Measurements from ENCODE around the gene SPOCK1. TPM values are rescaled to one million over a fixed set of nuclear protein-coding genes. Genes with fewer than 3 reads are reported as not detected.

The SPOCK1 gene
- total and polyA plus RNA-seq, 4 donors = 31.8 to 217 (median 132) TPM

- Histone ChIP-seq H3K4me3 (ENCODE audit: low read depth, low read length) (no peak overlapping the region), H3K9me3 (ENCODE audit: control insufficient read depth, insufficient read depth, low read length) (no peaks in the 10 kb centered on the region), H3K27ac (ENCODE audit: low read depth, low read length) (no peak overlapping the region), H3K4me1 (ENCODE audit: control insufficient read depth, insufficient read depth, low read length) (no peaks in the 10 kb centered on the region), H3K36me3 (ENCODE audit: control insufficient read depth, insufficient read depth, low read length) (no peaks in the 10 kb centered on the region), H3K27me3 (ENCODE audit: control insufficient read depth, insufficient read depth, low read length) (no peaks in the 10 kb centered on the region)
- peak in 1 of 6 donors; percentile 60 for DNase-seq (ENCODE audit: low read depth in 4 of 6, low spot score in 6 of 6)
These were observed 44.5 kb downstream of the SPOCK1 start for GRCh38 chr5:137454671-137455070.

GRCh38 chr5:137453483-137454080 lies 45.5 kb downstream of the SPOCK1 start:
- Histone ChIP-seq H3K4me1 (ENCODE audit: control insufficient read depth, insufficient read depth, low read length) (no peaks in the 10 kb centered on the region), H3K36me3 (ENCODE audit: control insufficient read depth, insufficient read depth, low read length) (no peaks in the 10 kb centered on the region), H3K4me3 (ENCODE audit: low read depth, low read length) (no peak overlapping the region), H3K27ac (ENCODE audit: low read depth, low read length) (no peak overlapping the region), H3K9me3 (ENCODE audit: control insufficient read depth, insufficient read depth, low read length) (no peaks in the 10 kb centered on the region), H3K27me3 (ENCODE audit: control insufficient read depth, insufficient read depth, low read length) (no peaks in the 10 kb centered on the region)
- DNase-seq (ENCODE audit: low read depth in 4 of 6, low spot score in 6 of 6) = peak in 3 of 6 donors; percentile 33 to 62 (median 40)
- 70% methylated on average over 3 of the region's 6 CpGs for WGBS (ENCODE audit: insufficient coverage)

GRCh38 chr5:137450759-137451158 lies 48.4 kb downstream of the SPOCK1 start:
- Histone ChIP-seq H3K4me3 (ENCODE audit: low read depth, low read length) (no peak overlapping the region), H3K9me3 (ENCODE audit: control insufficient read depth, insufficient read depth, low read length) (no peaks in the 10 kb centered on the region), H3K27me3 (ENCODE audit: control insufficient read depth, insufficient read depth, low read length) (no peaks in the 10 kb centered on the region), H3K27ac (ENCODE audit: low read depth, low read length) (no peak overlapping the region), H3K4me1 (ENCODE audit: control insufficient read depth, insufficient read depth, low read length) (no peaks in the 10 kb centered on the region), H3K36me3 (ENCODE audit: control insufficient read depth, insufficient read depth, low read length) (no peaks in the 10 kb centered on the region)
- DNase-seq (ENCODE audit: low read depth in 4 of 6, low spot score in 6 of 6) = no peak
- 80% methylated on average over 3 of the region's 3 CpGs for WGBS (ENCODE audit: insufficient coverage)

GRCh38 chr5:137448868-137449267 lies 50.3 kb downstream of the SPOCK1 start:
- no peaks in the 10 kb centered on the region for H3K9me3 ChIP-seq (ENCODE audit: control insufficient read depth, insufficient read depth, low read length)
- no peak overlapping the region for H3K4me3 ChIP-seq (ENCODE audit: low read depth, low read length)
- no peak for DNase-seq (ENCODE audit: low read depth in 4 of 6, low spot score in 6 of 6)
- no peak overlapping the region for H3K27ac ChIP-seq (ENCODE audit: low read depth, low read length)
- H3K4me1 ChIP-seq (ENCODE audit: control insufficient read depth, insufficient read depth, low read length) = no peaks in the 10 kb centered on the region
- 62% methylated on average over 3 of the region's 3 CpGs for WGBS (ENCODE audit: insufficient coverage)
- H3K27me3 ChIP-seq (ENCODE audit: control insufficient read depth, insufficient read depth, low read length) = no peaks in the 10 kb centered on the region
- H3K36me3 ChIP-seq (ENCODE audit: control insufficient read depth, insufficient read depth, low read length) = no peaks in the 10 kb centered on the region

GRCh38 chr5:137446615-137447014 lies 52.5 kb downstream of the SPOCK1 start:
- H3K27me3 ChIP-seq (ENCODE audit: control insufficient read depth, insufficient read depth, low read length) = no peaks in the 10 kb centered on the region
- no CpG with 5 or more reads among the region's 4 CpGs for WGBS (ENCODE audit: insufficient coverage)
- no peak overlapping the region for H3K4me3 ChIP-seq (ENCODE audit: low read depth, low read length)
- H3K9me3 ChIP-seq (ENCODE audit: control insufficient read depth, insufficient read depth, low read length) = no peaks in the 10 kb centered on the region
- no peak overlapping the region for H3K27ac ChIP-seq (ENCODE audit: low read depth, low read length)
- DNase-seq (ENCODE audit: low read depth in 4 of 6, low spot score in 6 of 6) = no peak
- H3K36me3 ChIP-seq (ENCODE audit: control insufficient read depth, insufficient read depth, low read length) = no peaks in the 10 kb centered on the region
- no peaks in the 10 kb centered on the region for H3K4me1 ChIP-seq (ENCODE audit: control insufficient read depth, insufficient read depth, low read length)

- H3K27me3 ChIP-seq (ENCODE audit: control insufficient read depth, insufficient read depth, low read length) = no peaks in the 10 kb centered on the region
- WGBS (ENCODE audit: insufficient coverage) = no CpG with 5 or more reads among the region's 1 CpG
- no peaks in the 10 kb centered on the region for H3K9me3 ChIP-seq (ENCODE audit: control insufficient read depth, insufficient read depth, low read length)
- peak in 1 of 6 donors; percentile 91 for DNase-seq (ENCODE audit: low read depth in 4 of 6, low spot score in 6 of 6)
- H3K36me3 ChIP-seq (ENCODE audit: control insufficient read depth, insufficient read depth, low read length) = no peaks in the 10 kb centered on the region
- no peak overlapping the region for H3K27ac ChIP-seq (ENCODE audit: low read depth, low read length)
- H3K4me3 ChIP-seq (ENCODE audit: low read depth, low read length) = no peak overlapping the region
- H3K4me1 ChIP-seq (ENCODE audit: control insufficient read depth, insufficient read depth, low read length) = no peaks in the 10 kb centered on the region
These were observed 53.0 kb downstream of the SPOCK1 start for GRCh38 chr5:137446151-137446550.

- peak in 2 of 6 donors; percentile 39 to 54 for DNase-seq (ENCODE audit: low read depth in 4 of 6, low spot score in 6 of 6)
- H3K4me1 ChIP-seq (ENCODE audit: control insufficient read depth, insufficient read depth, low read length) = no peaks in the 10 kb centered on the region
- H3K27ac ChIP-seq (ENCODE audit: low read depth, low read length) = no peak overlapping the region
- no peaks in the 10 kb centered on the region for H3K9me3 ChIP-seq (ENCODE audit: control insufficient read depth, insufficient read depth, low read length)
- 44% methylated on average over 1 of the region's 1 CpG for WGBS (ENCODE audit: insufficient coverage)
- no peak overlapping the region for H3K4me3 ChIP-seq (ENCODE audit: low read depth, low read length)
- no peaks in the 10 kb centered on the region for H3K36me3 ChIP-seq (ENCODE audit: control insufficient read depth, insufficient read depth, low read length)
- H3K27me3 ChIP-seq (ENCODE audit: control insufficient read depth, insufficient read depth, low read length) = no peaks in the 10 kb centered on the region
These were observed 56.5 kb downstream of the SPOCK1 start for GRCh38 chr5:137442660-137443059.

- Histone ChIP-seq H3K36me3 (ENCODE audit: control insufficient read depth, insufficient read depth, low read length) (no peaks in the 10 kb centered on the region), H3K4me1 (ENCODE audit: control insufficient read depth, insufficient read depth, low read length) (no peaks in the 10 kb centered on the region), H3K4me3 (ENCODE audit: low read depth, low read length) (no peak overlapping the region), H3K9me3 (ENCODE audit: control insufficient read depth, insufficient read depth, low read length) (no peaks in the 10 kb centered on the region), H3K27me3 (ENCODE audit: control insufficient read depth, insufficient read depth, low read length) (no peaks in the 10 kb centered on the region), H3K27ac (ENCODE audit: low read depth, low read length) (no peak overlapping the region)
- 43% methylated on average over 1 of the region's 2 CpGs for WGBS (ENCODE audit: insufficient coverage)
- DNase-seq (ENCODE audit: low read depth in 4 of 6, low spot score in 6 of 6) = peak in 1 of 6 donors; percentile 66
These were observed 57.6 kb downstream of the SPOCK1 start for GRCh38 chr5:137441476-137441875.

- WGBS (ENCODE audit: insufficient coverage) = no CpG with 5 or more reads among the region's 3 CpGs
- Histone ChIP-seq H3K4me1 (ENCODE audit: control insufficient read depth, insufficient read depth, low read length) (no peaks in the 10 kb centered on the region), H3K27ac (ENCODE audit: low read depth, low read length) (no peak overlapping the region), H3K27me3 (ENCODE audit: control insufficient read depth, insufficient read depth, low read length) (no peaks in the 10 kb centered on the region), H3K36me3 (ENCODE audit: control insufficient read depth, insufficient read depth, low read length) (no peaks in the 10 kb centered on the region), H3K9me3 (ENCODE audit: control insufficient read depth, insufficient read depth, low read length) (no peaks in the 10 kb centered on the region), H3K4me3 (ENCODE audit: low read depth, low read length) (no peak overlapping the region)
- DNase-seq (ENCODE audit: low read depth in 4 of 6, low spot score in 6 of 6) = peak in 1 of 6 donors; percentile 62
These were observed 58.3 kb downstream of the SPOCK1 start for GRCh38 chr5:137440795-137441194.

GRCh38 chr5:137439645-137440044 lies 59.5 kb downstream of the SPOCK1 start:
- H3K27ac ChIP-seq (ENCODE audit: low read depth, low read length) = no peak overlapping the region
- H3K36me3 ChIP-seq (ENCODE audit: control insufficient read depth, insufficient read depth, low read length) = no peaks in the 10 kb centered on the region
- H3K27me3 ChIP-seq (ENCODE audit: control insufficient read depth, insufficient read depth, low read length) = no peaks in the 10 kb centered on the region
- H3K4me1 ChIP-seq (ENCODE audit: control insufficient read depth, insufficient read depth, low read length) = no peaks in the 10 kb centered on the region
- WGBS (ENCODE audit: insufficient coverage) = no CpG with 5 or more reads among the region's 3 CpGs
- H3K4me3 ChIP-seq (ENCODE audit: low read depth, low read length) = no peak overlapping the region
- no peak for DNase-seq (ENCODE audit: low read depth in 4 of 6, low spot score in 6 of 6)
- no peaks in the 10 kb centered on the region for H3K9me3 ChIP-seq (ENCODE audit: control insufficient read depth, insufficient read depth, low read length)

Measured in spinal cord (tissue), 10 donors.